HG03460 (cell line): ENCODE measurements around the gene ARHGEF35.
A peak's percentile ranks its signal among the peaks of the same experiment; 100 is the strongest.
"Not testable (repeated sequence)": the region's sequence is repeated elsewhere in the genome, so short reads cannot be mapped to it uniquely, and the experiment has no call there.

ENCODE experiments used
- ATAC-seq: cut with Tn5 transposase; IDR thresholded peaks from one replicate; pipeline ENCODE4 v1.9.1; 2021; ENCODE audit not compliant: unreplicated experiment

Gene ARHGEF35

DNA sequence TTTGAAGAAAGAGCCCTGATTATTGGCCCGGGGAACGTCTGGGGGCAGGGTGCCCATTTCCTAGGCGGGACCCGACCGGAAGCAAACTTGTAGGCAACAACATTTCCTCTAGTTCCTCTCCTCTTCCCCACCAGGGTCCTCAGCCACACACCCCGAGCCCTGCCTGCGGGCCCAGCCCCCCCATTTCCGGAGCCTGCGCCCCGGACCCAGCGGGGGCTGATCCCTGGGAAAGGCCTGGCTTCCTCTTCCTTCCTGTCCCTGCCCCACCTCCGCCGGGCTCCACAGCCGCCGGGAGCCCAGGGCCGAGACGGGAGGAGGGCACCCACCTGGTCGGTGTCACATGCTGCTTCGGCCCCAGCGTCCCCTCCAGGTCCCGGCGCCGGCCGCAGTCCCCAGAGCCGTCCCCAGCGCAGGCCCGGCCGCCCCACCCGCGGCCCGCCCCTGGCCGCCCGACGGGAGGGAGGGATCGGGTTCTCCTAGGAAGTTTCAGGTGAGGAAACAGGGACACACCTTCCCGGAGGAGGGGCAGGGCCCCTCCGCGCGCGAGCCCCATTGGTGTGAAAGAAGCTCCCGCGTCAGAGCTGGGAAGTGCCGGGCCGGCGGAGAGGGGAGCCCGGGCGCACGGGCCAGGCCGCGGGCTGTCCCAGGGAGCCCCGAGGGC, at the start of gene ARHGEF35:
Gene ARHGEF35 (minus strand): TSS at position 622 of the 661 bp plus-strand sequence. CDS start 7,450 bp downstream, outside the sequence.
- ATAC-seq: peak; percentile 61

DNA sequence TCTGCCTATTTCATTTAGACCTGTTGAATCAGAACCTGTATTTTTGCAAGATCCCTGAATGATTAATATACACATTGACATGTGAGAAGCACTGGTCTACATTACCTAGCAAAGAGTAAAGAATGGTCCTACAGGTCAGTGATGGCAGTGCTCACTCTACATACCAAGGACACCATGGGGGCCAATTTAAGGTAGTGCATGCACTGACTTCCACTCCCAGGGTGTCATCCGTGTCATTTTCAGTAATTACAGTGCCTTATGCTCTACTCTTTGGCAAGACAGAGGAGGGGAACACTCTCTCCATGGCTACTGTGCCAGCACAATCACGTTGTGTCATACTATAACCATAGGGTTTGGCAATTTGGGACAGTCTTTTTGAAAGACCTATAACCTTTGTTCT, 49.7 kb upstream of the ARHGEF35 start:
- not testable (repeated sequence) for ATAC-seq

DNA sequence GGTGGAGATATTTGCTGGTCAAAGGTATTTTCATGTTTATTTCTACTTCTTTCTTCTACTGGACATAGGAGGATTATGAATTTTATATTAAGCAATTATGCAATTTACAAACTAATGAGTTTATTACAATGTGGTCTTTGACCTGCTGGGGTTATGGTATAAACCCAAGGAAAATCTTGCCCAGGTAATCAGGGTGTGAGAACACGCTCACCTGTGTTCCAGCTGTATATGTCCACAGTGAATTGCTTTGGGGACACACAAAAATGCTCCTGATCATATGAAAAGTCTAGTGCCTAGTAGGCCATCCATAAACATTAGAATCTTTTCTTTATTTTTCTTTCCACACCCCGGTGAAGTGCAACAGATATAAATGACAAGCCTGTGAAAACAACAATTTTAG, 43.7 kb upstream of the ARHGEF35 start, which contains the start of gene OR2A42:
Gene OR2A42 (minus strand): TSS at position 241 of the 400 bp plus-strand sequence. CDS start 6,762 bp downstream, outside the sequence.
- ATAC-seq: not testable (repeated sequence)

DNA sequence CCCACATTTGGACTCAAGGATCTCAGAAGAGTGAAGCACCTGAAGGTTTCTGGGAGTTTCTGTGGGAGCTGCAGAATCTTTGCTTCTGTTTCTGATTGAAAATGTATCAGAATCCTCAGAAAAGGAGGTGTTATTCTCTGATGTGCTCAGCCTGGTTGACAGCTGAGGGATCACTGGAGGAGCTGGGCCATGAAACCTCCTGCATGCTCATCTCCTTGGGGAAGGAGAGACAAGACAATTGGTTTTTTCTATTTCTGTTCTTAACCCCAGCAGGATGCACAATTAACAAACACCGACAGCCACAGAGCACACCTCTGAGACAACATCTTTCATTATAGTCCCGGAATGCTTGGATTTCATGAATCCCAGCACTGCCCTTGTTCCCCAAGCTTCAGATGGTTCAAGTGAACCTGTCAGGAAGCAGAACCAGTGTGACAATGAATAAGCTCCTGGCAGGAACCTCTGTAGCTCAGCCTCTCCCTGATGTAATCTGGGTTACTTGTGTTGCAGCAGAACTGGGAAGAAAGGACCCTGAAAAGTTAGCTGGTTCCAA, 43.0 kb upstream of the ARHGEF35 start:
- ATAC-seq: not testable (repeated sequence)

DNA sequence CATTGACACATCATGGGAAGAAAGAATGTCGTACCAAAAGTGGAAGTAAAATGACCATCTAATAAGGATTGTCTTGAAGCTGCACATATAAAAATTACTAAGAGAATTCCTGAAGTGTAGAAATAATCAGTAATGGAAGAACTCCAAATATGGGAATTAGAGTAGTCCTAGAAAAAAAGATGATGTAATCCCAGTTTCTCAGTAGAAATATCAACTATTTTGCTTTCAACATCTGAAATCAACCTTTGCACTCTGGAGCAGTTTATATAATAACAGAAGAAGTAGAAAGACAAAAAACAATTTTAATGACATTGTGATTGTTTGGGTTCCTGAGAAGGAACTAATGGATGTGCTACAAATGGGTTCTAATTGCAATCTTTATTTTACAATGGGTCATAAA, 37.4 kb upstream of the ARHGEF35 start:
- ATAC-seq: not testable (repeated sequence)

DNA sequence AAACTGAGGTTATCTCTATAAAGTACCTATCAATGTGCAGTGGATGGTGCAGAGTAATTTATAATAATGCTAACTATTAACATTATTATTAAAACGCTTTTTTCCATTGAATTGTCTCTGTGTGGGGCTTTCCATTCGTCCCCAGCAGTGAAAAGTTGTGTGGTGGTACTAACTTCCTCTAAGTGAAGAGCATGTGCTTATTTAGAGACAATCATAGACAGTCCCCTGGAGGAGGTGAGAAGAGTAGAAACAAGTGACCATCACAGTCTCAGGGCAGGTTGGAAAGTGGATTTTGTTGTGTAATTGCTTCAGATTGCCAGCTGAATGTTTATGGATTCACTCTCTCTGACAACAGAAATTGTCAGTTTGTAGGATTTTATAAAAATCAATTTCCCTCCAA, 35.4 kb upstream of the ARHGEF35 start:
- not testable (repeated sequence) for ATAC-seq

DNA sequence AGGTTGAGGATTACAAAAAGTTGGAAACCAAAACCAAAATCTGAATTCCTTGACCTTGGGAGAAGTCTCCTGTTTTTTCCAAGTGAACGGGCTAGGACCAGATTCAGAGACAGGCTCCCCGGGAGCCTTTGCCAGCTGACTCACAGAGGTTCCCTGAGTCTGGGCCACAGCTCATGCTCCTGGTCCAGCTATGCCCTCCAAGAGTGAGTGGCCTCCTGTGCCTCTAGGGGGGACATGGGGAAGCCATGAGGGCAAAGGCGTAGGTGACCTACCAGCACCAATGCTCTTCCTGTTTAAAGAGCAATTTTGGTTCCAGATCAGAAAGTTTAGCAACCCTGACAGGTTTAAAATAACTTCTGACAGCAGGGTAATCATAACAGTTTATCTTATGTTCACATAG, 33.2 kb upstream of the ARHGEF35 start:
- ATAC-seq: not testable (repeated sequence)

DNA sequence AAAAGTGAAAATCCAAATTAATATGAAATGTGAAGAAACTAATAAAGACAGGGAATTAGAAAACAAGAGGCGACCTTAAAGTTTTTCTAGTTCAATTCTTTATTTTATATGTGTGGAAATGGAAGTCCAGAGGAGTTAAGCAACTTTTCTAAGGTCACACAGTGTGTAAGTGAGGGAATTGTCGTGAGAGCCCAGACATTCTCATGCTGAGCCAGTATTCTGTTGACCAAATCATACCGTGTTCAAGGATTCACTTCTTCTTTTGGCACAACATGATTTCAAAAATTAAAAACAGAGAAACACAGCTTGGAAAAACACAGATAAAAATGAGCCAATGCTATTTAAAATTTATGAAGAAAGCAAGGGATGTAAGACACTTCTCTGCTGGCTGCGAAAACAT, 31.2 kb upstream of the ARHGEF35 start:
- ATAC-seq: not testable (repeated sequence)

DNA sequence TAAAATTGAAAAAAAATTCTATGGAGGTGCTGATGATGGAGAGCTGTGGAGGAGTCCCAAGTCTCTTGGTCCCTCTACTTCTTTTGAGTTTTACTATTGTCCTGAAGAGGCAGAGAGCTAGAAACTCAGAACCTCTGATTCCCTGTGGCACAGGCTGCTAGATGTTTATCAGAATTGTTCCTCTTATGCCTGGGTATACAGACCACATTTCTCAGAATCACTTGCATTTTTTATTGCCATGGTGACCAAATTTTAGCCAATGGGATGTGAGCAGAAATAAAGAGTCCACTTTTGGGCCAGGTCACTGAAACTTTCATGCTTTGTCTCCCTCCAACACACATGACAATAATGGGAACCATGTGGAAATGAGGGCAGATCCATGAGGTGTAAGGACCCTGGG, 28.0 kb upstream of the ARHGEF35 start:
- ATAC-seq: not testable (repeated sequence)

DNA sequence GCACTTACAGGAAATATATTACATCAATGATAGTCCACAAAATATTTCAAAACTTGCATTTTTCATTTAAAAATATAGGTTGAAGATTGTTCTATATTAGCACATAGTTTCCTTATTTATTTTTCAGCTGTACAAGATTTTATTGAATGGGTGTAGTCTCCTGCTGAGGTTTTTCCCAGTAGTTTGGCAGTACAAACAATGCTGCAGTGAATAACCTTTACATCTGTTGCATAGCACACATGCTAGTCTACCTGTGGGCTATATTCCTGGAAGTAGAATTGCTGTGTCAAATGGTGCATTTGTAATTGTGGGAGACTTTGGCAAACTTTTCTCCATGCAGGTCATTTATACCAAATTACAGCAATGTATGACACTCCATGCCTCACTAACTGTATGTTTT, 24.9 kb upstream of the ARHGEF35 start:
- ATAC-seq: not testable (repeated sequence)

DNA sequence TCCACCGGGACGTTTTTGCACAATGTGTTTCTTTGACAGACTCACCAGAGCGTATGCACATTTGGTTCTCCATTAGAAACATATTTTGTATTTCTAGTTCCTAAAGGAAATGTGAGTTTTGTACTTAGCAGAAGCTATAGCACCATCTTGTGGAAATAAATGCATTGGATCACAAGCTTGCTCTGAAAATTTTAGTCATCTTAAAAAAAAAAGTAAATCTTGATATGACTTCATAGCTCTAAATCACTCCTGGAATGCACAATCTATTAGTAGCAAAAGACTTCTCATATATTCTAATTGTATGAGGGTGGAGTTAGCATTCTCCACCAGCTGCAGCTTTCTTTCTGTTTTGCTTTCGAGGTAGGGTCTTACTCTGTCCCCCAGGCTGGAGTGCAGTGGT, 23.5 kb upstream of the ARHGEF35 start:
- not testable (repeated sequence) for ATAC-seq

DNA sequence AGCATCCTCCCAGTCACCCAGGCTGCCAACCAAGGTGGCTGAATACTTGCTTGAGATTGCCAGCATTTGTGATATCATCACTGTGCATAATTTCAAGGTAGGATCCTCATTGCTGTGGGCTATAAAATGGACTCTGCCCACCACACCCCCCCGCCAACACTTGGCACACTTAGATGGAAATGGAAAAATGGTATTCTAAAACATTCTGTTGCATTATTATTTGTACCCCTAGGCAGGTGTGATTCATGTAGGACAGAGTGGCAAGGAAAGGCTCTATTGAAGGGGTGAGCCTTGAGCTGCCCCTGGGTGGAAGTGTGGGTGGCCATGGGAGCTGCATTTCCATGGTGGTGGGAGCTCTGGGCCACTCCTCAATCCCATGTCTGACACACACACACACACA, 22.9 kb upstream of the ARHGEF35 start:
- not testable (repeated sequence) for ATAC-seq

DNA sequence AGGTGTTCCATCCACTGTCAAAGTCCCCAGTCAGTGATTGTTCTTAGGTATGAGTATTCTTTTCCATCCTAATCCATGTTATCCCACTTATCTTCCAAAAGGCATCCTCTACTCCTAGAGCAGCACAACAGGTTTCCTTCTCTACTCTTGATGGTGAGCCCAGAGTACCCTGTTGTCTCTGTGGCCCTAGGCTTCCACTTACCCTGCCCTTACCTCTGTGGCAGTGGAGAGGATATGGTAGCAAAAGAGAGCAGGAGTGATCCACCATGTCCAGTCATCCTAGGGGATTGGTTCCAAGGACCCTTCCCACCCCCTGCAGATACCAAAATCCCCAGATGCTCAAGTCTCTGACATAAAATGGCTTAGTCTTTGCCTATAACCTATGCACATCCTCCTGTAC, 21.6 kb upstream of the ARHGEF35 start:
- ATAC-seq: not testable (repeated sequence)

DNA sequence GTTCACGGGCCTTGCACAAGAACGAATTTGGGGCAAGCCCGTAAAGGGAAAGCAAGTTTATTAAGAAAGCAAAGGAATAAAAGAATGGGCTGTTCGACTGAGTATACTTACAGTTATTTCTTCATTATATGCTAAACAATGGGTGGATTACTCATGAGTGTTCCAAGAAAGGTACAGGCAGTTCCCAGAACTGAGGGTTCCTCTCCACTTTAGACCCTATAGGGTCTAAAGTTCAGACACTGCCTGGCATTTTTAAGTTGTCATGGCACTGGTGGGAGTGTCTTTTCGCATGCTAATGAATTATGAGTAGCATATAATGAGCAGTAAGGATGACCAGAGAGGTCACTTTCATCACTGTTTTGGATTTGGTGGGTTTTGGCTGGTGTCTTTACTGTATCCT, 9.7 kb upstream of the ARHGEF35 start:
- not testable (repeated sequence) for ATAC-seq

DNA sequence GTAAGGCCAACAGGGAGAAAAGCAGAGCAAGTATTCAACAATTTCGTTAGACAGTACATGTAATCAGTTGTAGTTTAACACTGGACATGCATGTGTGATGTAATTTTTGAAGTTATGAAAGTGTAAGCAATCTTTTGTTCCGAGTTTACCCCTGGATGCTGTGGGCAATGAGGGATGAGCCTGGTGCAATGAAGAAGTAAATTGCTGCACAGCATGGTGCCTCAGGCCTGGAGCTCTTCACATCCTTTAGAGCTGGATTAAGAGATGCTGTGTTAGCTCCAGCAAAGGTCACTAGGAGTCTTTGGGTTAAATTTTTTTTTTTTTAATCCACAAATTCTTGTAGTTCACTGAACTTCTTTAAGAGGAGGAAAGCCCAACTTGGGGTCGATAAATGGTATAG, 7.5 kb upstream of the ARHGEF35 start:
- ATAC-seq: not testable (repeated sequence)

DNA sequence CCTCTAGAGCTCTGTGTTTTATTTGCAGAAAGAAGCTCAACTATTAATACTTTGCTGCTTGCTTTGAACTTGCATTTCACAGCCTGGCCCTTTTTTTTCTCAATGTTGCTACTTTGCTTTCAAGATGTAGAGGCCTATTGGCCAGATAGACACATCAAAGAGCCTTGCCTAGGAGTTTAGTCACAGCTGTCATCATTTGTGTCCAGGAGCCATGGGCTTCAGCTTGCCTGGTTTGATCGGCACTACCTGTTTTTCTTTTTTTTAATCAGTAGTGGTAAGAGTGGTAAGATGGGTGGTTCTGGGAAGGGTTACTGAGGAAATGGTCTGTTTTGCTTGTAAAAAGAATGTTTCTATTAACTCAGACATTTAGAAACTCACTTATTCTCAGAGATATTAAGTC, 6.3 kb upstream of the ARHGEF35 start:
- not testable (repeated sequence) for ATAC-seq

DNA sequence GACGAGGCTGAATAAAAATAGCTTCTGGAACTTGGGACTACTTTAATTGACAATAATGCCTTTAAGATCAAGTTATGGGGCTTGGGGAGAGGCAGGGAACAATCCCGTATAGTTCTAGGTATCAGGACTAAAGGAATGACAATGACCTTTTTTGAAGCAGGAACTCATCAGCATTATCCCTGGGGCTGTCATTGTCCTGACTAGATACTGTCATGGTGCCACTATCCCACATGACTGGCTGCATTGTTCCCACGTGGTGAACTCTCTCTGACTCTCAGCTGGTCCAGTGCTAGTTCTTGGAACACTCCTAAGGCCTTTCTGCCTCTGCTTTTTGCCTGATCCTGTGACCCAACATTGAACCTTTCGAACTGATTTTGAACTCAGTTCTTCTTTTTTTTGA, 3.3 kb upstream of the ARHGEF35 start:
- not testable (repeated sequence) for ATAC-seq

DNA sequence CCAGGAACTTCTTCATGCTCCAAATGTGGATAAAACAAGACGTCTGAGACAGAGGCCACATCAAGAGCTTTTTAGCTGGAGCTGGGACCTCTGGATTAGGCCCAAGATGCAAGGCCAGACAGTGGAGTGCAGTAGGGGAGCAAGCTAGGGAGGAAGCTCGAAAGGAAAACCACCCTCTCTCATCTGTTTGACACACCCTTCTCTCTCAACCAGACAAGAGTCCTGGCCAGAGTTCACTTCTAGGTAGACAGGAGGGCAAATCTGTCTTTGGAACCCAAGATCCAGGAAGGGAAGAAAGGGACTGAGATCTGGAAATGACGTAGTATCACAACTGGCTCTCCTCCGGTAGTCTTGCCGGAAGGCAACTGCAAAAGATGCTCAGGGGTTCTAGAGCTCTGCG, 1.2 kb downstream of the ARHGEF35 start:
- not testable (repeated sequence) for ATAC-seq

DNA sequence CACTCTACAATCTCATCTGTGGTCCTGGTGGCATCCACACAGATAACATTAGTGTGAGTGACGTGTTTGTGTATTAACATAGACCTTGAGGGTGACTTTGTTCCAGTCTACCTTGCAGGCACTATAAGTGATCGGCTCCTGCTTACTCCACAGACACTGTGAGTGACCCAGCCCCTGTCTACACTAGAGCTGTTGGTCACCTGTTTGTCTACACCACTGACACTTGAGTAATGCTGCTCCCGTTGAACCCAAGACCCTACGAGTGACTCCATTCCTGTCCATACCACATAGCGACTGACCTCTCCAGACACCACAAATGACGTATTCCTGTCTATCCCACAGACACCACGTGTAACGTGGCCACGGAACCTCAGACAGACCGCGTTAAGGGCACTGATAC, 1.9 kb downstream of the ARHGEF35 start:
- not testable (repeated sequence) for ATAC-seq

DNA sequence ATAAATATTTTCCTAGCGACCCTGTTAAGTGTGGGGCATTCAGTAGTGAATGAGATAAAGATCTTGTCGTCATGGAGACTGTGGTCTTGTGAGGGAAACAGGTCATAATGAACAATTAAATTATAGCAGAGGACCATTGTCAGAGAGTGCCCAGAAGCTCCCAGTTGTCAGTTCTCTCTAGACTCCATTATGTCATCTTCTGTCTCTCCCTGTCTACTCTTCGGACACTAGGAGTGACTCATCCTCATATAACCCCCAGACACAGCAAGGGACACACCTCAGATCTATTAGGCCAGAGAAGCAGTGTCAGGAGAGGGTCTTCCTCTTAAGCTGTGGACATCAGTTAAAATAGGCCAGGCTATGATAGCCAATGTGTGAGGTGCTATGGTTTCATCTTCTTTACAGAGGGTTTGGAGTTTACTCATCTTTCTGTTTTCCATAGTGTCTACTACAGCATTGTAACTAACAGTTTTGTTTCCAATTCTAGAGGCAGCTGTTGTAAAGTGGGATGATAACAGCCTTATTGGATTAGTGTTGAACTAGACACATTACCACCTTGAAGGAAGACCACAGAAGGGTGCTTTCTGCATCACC, 7.0 kb downstream of the ARHGEF35 start:
- not testable (repeated sequence) for ATAC-seq

DNA sequence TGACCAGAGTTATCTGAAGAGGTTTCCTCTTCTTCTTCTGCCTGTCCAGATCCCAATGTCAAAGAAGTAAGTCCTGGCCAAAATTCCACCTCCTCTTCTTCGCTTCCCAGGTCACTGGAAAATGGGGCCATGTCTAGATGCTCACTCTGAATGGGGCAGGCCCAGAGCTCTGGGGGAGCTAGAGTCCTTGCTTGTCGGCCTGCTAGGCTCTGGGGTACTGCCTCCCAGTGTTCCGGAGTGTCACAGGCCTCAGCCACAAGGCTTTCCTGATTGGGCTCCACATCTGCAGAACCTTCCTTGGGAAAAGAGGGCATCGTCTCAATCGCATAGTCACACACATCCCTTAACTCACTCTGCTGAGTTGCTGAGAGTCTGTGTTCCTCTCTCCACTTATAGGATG, 7.8 kb downstream of the ARHGEF35 start:
- ATAC-seq: not testable (repeated sequence)

DNA sequence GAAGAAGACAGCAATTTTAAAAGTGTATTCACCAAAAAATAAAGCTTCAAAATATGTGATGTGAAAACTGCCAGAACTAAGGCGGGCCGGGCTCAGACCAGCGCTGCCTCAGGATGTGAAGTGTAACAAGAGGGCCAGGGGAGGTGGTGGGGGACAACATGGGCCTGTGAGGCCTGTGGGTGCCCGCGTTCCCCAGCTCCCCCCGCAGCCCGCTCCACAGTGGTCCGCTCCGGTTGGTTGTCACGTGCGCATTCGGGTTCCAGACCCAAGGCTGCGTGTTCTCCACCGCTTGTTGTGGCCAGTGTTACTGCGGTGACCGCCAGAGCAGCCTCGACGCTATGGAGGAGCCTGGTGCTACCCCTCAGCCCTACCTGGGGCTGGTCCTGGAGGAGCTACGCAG, 12.5 kb downstream of the ARHGEF35 start, which contains the start of gene CTAGE4:
Gene CTAGE4 (plus strand): TSS at position 301 of the 400 bp plus-strand sequence. CDS start 38 bp downstream, at position 339.
- not testable (repeated sequence) for ATAC-seq
